Stimulated activated CD4-positive, alpha-beta T cell treated with anti-CD3 and anti-CD28 coated beads, Interleukin-1b, Interleukin-23, amount 100 ng/mL, for 1 hour (primary cell): ENCODE data around the gene STOML1.
A peak's percentile ranks its signal among the peaks of the same experiment; 100 is the strongest.

Experiments used
- DNase-seq, 2 donors: peaks; one replicate each; pipeline ENCODE4 v3.0.0-alpha.2; 2020; ENCODE audit warnings: low read depth in 2 of 2

The STOML1 gene

DNA sequence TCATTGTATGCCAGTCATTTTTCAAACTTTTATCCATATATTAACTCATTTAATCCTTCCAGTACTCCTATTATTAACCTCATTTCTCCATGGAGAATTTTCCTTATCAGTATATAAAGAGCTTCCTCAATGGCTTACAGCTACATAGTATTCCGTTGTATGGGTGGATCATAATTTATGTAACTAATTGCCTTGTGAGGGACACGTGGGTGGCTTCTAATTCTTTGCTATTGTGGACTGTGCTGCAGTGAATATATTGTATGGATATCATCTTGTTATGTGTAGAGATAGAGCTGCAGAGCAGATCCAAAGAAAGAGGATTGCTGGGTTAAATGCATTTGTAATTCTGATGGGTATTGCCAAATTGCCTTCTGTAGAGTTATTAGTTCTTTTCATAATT is 27.6 kb upstream of the STOML1 start:
- no peak for DNase-seq

DNA sequence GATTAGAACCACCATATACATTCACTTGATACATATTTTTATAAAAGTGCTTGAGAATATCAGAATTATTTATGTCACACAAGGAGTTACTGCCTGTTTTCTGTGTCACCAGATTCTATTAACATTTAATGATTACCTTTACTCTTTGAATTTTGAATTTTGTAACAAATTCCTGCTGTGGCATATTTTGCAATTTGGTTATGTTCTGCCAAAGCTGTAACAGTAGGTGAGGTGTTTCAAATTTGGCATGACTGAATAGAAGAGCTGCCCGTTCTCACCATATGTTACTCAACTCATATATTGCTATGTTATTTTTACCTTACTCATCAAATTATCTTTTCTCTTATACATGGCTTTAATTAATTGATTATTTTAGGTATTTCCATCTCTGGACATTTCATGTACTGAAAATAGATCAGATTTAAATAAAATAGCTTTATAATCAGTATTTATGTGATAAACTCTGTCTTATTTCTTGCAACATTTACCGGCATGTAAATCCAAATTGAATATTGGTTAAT is 21.3 kb upstream of the STOML1 start:
- no peak for DNase-seq

DNA sequence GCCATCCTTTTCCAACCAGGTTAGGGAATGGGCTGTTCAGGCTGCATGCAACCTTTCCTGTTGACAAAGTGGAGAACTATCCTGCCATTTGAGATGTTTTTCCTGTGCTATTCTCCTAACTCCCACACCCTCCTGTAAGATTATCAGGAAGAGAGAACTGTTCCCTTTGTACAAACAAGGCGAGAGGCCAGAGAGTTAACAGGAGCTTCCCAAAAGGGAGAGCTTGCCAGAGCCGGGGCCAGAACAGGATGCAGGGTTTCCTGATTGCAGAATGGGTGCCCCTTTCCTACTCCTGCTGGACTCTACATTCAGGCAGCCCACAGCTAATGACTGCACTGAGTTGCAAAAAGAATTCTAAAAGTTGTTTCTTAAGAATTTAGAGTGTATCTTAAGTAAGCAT is 19.5 kb upstream of the STOML1 start:
- DNase-seq: no peak

DNA sequence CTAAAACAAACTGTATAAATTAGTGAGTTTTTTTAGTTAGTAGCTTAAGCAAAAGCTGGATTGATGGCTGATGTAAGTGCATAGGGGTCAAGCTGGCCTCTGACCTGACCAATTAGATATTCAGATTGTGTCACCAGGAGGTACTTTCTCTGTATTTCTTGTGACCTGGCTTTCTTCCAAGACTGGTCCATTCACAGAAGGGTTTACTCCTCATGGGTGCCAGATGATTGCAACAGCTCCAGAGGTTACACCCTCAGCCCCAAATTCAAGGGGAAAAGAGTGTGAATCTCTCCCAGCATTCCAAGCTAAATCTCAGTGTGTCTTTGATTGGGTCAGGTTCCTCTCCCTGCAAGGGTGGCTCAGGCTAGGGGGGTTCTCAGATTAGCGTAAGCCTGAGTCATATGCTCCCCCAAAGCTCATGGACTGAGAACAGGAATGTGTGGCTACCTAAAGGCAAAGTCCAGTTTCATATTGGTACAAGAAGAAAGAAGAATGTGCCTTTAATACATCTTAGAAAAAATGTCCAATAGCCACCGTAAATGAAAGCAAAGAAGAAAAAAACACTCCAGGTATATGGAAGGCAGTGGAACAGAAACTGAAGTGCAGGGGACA is 18.9 kb upstream of the STOML1 start:
- no peak for DNase-seq

DNA sequence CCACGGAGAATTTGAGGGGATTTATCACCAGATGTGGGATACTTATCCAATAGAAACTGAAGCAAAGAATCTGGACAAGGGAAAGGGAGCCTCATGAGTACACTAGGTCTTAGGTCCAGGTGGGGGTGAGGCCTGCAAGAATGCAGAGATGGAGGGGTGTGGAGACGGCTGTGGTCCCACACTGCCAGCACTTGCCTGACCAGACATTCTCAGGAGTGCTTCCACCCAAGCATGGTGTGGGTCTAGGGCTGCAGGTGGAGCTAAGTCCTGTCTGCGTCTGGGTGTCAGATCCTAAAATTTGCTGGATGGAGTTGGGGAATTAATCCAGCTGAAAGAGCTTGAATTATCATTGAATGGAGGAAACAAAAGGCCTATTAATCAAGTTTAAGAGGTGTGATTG is 16.8 kb upstream of the STOML1 start:
- no peak for DNase-seq

DNA sequence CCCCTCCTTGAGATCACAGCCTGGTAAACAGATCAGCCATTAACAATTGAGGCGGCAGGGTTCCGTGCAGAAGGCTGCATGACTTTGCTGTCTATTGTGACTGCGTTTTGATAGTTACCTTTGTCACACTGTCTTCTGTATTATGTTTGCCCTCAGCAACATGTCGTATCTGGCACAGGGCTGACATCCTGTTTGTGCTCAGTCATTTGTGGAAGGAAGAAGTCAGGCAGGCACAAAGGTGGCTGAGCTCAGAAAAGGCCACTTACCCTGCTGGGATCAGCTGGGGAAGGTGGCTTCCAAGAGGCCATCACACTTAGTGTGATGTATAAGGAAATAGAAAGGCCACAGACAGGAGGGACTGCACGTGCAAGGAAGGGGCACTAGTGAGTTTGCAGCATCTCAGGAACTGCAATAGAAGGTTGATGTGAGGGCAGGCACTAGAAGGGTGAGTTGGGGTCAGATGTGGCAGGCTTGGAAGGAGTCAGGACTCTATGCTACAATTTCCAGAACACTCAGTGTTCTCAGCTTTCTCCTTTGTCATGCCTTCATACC is 15.8 kb upstream of the STOML1 start:
- no peak for DNase-seq

DNA sequence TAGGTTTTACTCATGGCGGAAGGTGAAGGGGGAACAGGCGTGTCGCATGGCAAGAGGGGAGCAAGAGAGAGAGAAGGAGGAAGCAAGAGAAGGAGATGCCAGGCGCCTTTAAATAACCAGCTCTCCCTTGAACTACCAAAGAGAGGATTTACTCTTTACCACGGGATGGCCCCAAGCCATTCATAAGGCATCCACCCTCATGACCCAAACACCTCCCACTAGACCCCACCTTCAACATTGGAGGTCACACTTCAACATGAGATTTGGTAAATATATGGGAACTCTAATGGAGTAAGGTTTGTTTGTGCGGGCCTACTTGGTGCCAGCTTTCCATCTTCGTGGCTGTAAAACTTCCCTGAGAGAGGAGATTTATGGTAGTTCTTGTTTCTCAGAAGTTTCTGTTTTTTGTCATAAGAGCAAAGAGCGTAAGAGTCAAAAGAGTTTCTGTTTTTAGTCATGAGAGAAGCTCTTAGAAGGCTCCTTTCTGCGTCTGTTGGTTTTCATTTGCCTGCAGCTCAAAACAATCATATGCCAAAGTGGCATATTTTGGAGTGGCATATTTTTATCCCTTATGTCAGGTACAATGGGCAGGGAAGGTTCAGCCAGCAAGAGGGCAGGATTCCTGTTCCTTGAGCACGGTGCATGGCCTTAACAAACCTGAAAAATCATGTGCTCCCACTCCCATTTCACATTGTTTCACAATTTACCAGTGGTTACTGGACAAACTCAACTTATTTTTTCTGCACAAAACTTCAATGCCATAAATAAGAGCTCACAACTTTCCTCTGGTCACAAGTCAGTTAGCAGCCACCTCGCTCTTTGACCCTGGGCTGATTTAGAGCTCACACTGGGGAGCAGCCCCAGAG is 14.9 kb upstream of the STOML1 start:
- no peak for DNase-seq

DNA sequence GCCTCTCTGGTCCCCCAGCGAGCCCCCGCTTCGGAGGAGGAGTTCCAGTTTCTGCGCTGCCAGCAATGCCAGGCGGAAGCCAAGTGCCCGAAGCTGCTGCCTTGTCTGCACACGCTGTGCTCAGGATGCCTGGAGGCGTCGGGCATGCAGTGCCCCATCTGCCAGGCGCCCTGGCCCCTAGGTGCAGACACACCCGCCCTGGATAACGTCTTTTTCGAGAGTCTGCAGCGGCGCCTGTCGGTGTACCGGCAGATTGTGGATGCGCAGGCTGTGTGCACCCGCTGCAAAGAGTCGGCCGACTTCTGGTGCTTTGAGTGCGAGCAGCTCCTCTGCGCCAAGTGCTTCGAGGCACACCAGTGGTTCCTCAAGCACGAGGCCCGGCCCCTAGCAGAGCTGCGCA is 5.9 kb upstream of the STOML1 start:
- no peak for DNase-seq

DNA sequence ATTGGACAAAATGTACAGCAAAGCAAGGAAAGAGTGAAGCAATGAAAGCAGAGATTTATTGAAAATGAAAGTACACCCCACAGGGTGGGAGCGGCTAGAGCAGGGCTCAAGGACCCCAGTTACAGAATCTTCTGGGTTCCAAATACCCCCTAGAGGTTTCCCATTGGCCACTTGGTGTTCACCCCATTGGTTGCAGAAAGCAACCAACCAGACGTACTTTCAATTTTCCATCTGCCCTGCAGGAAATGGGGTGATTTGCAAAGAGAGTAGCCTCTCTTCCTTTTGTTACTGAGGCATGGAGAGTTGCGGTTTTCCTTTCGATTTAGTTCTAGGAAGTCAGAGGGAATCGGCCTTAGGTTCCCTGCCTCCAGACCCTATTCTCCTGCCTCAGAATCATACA is 4.8 kb upstream of the STOML1 start:
- DNase-seq: no peak

DNA sequence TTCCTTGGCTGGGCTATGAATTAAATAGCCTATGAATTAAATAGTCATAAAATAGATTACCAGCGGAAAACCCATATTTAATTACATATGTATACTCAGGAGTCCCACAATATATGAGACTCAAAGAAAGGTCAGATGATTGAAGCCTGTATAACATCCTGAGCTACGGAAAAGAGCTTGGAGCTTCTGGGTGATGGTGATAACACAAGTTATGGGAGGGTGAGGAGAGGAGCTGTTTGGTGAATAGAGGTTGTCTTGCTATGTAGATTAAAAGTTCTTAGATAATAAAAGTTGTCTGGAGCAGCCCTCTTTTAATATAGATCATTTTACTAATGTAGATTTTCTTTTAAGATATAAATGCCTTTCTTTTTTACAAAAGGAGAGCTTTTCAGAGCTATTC is 4.2 kb upstream of the STOML1 start:
- DNase-seq: no peak

DNA sequence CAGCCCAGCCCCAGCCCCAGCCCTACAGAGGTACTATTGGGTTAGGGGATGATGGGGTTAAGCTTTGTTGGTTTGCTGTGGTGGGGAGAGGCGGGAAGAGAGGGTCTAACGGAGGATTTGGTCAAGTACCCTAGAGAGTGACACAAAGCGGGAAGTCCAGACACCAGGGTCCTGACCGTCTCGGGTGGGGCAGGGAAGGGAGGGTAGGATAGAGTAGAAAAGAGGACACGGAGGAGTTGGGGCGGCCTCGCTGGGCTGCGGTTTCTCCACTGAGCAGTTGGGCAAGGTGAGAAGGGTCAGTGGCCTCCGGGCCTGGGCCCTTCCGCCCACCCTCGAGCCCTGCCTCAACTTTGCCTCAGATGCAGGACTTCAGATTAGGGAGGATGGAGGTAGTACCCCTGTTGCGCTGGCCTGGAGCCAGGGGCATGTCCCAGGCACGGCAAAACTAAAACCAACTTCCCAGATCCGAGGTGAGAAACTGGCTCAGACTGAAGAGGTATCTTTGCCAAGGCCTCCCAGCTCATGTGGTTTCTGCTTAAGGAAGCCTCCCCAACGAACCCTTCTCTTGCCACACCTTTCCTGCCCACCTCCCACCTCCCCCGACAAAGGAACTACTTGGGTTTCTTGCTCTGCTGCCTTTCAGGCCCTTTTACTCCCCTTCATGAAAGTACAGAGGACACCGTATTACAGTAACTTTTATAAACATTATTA is 3.0 kb upstream of the STOML1 start:
- DNase-seq: no peak

DNA sequence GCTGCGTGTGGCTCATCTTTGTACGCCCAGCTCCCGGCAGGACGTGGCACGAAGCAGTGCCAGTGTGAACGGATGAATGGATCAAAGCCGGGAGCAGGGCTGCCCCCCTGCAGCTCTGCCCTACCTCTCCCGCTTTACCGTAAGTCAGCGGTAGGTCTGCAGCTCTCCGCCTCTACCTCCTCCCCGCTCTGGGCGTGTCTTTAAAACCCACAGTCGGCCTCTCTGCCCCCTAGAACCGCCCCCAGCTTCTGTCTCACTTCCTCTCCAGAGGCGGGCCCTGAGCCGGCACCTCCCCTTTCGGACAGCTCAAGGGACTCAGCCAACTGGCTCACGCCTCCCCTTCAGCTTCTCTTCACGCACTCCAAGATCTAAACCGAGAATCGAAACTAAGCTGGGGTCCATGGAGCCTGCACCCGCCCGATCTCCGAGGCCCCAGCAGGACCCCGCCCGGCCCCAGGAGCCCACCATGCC is 2.4 kb upstream of the STOML1 start, which contains the start of gene PML:
Gene PML (plus strand): TSS at position 304 of the 471 bp plus-strand sequence. CDS start 97 bp downstream, at position 401.
- peak; percentile 77 to 83 for DNase-seq

DNA sequence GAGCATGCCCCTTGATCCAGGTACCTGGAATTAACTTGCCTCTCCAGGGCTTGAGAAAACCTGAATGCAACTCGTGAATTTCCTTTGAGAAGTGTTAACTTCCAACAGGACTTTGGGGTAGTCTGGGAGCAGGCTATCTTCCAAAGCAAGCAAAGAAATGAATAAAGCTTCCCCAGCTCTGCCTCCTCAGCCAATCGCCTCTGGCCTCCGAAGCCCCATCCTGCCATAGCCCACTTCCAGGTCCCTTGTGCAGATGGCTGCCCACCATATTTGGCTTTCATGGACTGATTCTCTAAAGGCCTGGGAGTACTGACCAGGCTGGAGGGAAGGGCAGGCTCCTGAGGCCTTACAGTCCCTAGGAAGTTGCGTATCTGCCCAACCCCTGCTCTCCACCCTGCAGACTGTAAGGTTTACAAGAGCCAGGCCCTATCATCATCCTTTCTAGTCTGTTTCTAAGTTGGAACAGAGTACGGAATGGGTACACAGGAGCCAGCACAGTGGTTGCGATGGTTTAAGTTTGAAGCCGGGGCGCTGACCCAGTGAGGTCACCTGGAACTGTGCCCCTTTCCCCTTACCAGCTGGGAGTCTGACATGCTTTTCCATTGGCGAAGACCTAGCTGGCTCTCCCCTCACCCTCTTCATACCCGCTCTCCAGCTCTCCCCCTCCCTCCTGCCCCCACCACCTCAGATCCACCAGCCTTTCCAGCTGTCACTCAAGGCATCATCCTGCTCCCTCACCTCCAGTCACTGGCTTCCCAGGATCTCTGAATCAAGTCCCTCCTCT is 1.3 kb upstream of the STOML1 start:
- DNase-seq: no peak

DNA sequence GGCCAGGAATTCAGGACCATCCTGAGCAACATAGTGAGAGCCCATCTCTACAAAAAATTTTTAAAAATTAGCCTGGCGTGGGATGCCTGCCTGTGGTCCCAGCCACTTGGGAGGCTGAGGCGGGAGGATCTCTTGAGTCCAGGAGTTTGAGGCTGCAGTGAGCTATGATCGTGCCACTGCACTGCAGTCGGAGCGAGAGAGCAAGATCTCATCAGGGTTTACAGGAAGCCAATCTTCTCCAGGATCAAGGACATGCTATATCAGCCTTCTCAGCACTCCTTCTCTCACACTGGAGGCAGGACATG is 451 bp upstream of the STOML1 start:
- DNase-seq: no peak

DNA sequence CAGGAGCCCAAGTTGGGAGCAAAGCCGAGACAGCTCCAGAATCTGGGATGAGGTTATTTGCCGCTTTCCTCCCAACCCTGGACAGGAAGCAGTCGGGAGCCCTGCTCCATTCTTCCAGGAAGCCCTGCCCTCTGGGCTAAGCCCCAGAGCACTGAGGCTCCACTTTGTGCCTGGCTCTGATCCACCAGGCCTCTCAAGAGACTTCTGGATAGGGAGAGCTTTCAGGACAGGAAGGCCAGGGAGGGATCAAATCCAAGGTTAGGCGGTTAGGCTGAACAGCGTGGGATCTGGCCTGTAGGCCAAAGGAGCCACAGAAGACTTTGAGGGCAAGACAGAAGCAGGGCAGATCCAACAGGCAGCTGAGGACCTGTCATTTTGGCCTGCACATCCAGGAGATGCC is 835 bp downstream of the STOML1 start:
- no peak for DNase-seq

DNA sequence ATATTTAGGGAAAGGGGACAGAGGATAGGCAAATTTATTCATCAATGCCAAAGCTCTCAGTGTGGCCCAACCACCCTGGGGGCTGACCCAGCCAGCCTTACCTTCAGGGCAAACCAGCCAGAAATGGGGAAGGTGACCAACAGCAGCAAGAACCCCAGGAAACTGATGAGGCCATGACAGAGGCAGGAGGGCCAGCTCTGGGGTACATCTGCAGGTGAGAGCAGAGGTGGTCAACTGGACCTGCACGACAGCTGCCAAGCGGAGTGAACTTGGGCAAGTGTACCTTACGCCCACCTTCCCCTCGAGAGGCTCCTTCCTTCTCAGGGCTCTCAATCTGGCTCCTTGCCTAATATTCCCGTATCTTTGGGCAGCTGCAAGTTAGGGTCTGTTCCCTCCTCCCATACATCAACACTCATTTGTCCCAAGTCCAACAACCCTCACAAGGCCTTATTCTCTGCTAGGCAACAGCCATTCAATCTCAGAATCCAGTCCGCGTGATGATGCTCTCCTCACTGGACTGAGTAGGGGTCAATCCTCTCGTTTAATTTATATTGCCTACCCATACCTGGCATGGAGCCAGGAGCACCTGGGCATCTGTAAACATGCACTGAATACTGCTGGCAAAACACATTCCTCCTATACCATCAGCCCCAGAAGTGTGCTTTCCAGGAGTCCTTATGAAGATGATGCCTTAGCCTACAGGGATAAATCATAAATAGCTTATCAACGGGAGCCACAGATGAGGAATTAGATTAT is 1.7 kb downstream of the STOML1 start:
- DNase-seq: no peak

DNA sequence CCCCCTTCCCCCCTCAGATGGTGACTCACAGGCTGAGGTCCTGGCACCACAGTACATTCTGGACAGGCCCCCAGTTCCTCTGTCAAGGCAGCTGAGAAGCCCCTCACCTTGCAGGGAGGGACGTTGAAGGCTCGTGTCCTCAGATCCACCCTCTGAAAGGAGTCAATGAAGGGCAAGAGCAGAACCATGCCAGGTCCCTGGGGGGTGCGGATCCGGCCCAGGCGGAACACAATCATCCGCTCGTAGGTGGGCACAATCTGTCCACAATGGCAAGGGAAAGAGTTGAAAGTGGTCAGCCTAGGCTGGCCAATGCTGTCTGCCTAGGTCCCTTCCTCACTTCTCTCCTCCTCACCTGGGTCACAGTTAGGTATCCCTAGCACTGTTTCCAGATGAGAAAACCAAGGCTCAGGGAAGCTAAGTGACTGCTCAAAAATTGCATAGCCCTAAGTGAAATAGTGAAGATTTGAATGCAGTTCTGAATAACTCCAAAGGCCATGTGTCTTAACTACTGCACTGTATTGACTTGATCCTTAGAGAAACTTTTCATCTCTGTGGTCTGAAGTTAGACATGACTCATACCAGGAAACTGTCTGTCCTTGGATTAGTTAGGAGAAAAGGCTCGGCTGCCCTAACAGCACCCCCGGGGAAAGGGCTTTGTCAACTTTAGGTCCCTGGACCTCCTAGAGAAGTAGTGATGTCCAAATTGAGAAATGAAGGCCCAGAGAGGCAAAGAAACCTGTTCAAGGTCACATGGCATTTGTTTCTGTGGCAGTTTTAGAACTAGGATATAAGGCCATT is 2.9 kb downstream of the STOML1 start:
- DNase-seq: no peak

DNA sequence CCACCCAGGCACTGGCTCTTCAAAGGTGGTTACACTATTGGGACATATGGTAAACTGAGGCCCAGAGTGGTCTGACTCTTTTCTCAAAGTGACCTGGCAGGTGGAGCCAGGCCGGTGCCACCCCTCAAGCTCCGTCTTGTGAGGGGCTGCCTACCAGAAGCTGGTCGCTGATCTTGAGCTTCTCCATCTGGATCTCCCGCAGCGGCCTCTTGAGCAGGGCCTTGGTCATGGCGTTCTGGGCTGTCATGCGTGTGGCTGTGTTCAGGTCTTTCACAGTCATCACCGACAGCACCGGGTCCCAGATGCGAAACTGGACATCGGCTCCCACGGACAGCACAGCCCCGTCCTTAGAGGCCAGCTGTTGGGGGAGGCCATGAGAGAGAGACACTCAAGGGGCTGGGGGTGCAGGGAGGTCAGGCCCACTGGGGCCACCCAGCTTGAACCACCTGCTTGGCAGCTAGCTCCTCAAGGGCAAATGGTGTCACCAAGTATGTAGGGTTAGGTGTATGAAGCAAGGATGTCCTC is 3.6 kb downstream of the STOML1 start:
- DNase-seq: no peak

DNA sequence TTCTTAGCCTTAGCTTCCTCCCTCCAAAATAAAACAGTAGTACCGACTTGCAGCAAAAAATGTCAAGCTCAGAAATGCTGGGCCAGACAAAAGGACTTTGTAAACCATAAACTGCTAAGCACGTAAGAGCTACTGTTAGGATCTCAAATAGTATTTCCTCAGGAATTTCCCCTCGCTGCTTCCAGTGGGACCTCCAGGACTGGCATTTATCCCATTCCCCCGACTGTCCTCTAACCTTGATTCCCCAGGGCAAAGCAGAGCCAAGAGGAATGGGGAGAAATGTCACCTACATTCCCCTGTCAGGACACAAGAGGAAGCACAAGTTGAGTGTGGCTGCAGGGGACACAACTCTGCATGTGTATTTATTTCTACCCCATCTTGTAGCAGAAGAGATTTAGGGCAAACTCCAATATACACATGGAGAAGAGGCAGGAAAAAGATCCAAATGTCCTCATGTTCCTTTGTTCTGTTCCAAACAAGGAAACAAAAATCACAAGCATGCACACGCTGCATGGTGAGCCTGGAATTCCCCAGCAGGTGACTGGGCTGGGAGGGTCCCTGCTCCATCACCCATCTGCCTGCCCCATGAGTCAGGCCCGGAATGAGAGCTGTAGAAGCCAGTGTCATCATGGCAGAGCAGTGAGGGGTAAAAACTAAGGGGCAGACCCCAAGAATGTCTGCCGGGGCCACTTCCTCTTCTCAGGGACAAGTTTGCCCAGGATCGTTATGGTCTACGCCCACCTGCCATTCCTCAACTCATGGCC is 4.2 kb downstream of the STOML1 start:
- no peak for DNase-seq
